Measurements from ENCODE around the gene S100P.

DNA sequence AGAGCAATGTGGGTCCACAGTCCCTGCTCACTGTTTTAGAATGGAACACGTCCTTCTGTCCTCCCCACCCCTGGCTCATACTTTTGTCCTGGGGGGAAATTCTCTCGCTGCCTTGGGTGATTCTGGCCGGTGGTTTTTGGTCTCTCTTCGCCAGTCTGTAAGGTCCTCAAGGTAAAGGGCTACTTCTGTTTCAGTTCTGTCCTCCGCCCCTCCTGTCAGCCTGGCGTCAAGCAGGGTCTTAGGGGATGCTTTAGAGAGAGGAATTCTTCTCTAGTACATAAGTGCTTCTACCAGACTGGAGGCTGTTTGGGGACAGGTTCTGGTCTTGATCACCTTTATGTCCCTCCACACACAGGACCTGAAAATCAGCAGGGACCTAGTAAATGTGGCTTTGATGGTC is 16.6 kb downstream of the S100P start:
- TF ChIP-seq, protein P1, sequence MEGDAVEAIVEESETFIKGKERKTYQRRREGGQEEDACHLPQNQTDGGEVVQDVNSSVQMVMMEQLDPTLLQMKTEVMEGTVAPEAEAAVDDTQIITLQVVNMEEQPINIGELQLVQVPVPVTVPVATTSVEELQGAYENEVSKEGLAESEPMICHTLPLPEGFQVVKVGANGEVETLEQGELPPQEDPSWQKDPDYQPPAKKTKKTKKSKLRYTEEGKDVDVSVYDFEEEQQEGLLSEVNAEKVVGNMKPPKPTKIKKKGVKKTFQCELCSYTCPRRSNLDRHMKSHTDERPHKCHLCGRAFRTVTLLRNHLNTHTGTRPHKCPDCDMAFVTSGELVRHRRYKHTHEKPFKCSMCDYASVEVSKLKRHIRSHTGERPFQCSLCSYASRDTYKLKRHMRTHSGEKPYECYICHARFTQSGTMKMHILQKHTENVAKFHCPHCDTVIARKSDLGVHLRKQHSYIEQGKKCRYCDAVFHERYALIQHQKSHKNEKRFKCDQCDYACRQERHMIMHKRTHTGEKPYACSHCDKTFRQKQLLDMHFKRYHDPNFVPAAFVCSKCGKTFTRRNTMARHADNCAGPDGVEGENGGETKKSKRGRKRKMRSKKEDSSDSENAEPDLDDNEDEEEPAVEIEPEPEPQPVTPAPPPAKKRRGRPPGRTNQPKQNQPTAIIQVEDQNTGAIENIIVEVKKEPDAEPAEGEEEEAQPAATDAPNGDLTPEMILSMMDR (IDR thresholded peaks at IDR 0.05): no peak
- no peak for TF ChIP-seq POLR2A (IDR thresholded peaks at IDR 0.05)

Measured in testis (tissue), 2 donors.